GM23338 (cell line): ENCODE data around the gene MUC13. TPM values are rescaled to one million over a fixed set of nuclear protein-coding genes. Genes with fewer than 3 reads are reported as not detected.

Experiments
- ATAC-seq: fragments of 200-7000 bp; cut with Tn5 transposase; 3 replicates; pipeline ENCODE4 v1.9.1; 2020
- DNase-seq: peaks from one replicate; pipeline ENCODE4 v3.0.0-alpha.2; 2015; ENCODE audit warnings: low spot score
- H2AFZ ChIP-seq: fragments of 200-600 bp; sonication (generic); 2 replicates; pipeline ENCODE4 v1.8.0; 2016; ENCODE audit warnings: antibody characterized with exemption, mild to moderate bottlenecking, moderate library complexity
- H3F3A ChIP-seq: fragments of 200-600 bp; sonication (generic); replicated peaks from 2 replicates; pipeline ENCODE4 v1.8.0; 2017; ENCODE audit warnings: antibody characterized with exemption, mixed run types, low read depth
- H3K27ac ChIP-seq: fragments of 200-600 bp; sonication (generic); 2 replicates; pipeline ENCODE4 v1.6.1; 2016; ENCODE audit warnings: low read depth
- H3K27me3 ChIP-seq: fragments of 200-600 bp; sonication (generic); 2 replicates; pipeline ENCODE4 v1.8.0; 2016; ENCODE audit warnings: mild to moderate bottlenecking, mixed run types, moderate library complexity; ENCODE audit not compliant: insufficient read depth
- H3K36me3 ChIP-seq: fragments of 200-600 bp; sonication (generic); 2 replicates; pipeline ENCODE4 v1.8.0; 2016; ENCODE audit warnings: mild to moderate bottlenecking; ENCODE audit not compliant: insufficient read depth
- H3K4me1 ChIP-seq: fragments of 200-600 bp; sonication (generic); 2 replicates; pipeline ENCODE4 v1.8.0; 2016; ENCODE audit warnings: mild to moderate bottlenecking, moderate library complexity; ENCODE audit not compliant: insufficient read depth
- H3K4me2 ChIP-seq: fragments of 200-600 bp; sonication (generic); 2 replicates; pipeline ENCODE4 v1.7.1; 2017; ENCODE audit warnings: mixed run types
- H3K4me3 ChIP-seq: fragments of 200-600 bp; sonication (generic); 2 replicates; pipeline ENCODE4 v1.6.1; 2016; ENCODE audit warnings: mixed run types
- H3K79me2 ChIP-seq: fragments of 200-600 bp; sonication (generic); replicated peaks from 2 replicates; pipeline ENCODE4 v1.8.0; 2017; ENCODE audit warnings: mild to moderate bottlenecking; ENCODE audit not compliant: insufficient read depth
- H3K9me2 ChIP-seq: fragments of 200-600 bp; sonication (generic); 2 replicates; pipeline ENCODE4 v1.8.0; 2017; ENCODE audit not compliant: insufficient read depth
- H4K20me1 ChIP-seq: fragments of 200-600 bp; sonication (generic); replicated peaks from 2 replicates; pipeline ENCODE4 v1.8.0; 2017; ENCODE audit warnings: mild to moderate bottlenecking; ENCODE audit not compliant: insufficient read depth
- H3K27ac Mint-ChIP-seq: 2 replicates; pipeline ENCODE4 v1.8.0; 2020; ENCODE audit warnings: inconsistent platforms, mild to moderate bottlenecking, moderate library complexity, mixed read lengths
- H3K27me3 Mint-ChIP-seq: 3 replicates; pipeline ENCODE4 v1.8.0; 2022; ENCODE audit warnings: low read depth, mild to moderate bottlenecking, moderate library complexity, mixed read lengths, inconsistent platforms; ENCODE audit not compliant: insufficient read depth, poor library complexity
- H3K36me3 Mint-ChIP-seq: 3 replicates; pipeline ENCODE4 v1.8.0; 2021; ENCODE audit warnings: low read depth, mild to moderate bottlenecking, inconsistent platforms, moderate library complexity, mixed read lengths
- H3K4me1 Mint-ChIP-seq: 3 replicates; pipeline ENCODE4 v1.8.0; 2020; ENCODE audit warnings: mild to moderate bottlenecking, inconsistent platforms, mixed read lengths
- H3K4me3 Mint-ChIP-seq: 3 replicates; pipeline ENCODE4 v1.8.0; 2021; ENCODE audit warnings: moderate library complexity, mild to moderate bottlenecking, inconsistent platforms, mixed read lengths
- H3K9me3 Mint-ChIP-seq: 3 replicates; pipeline ENCODE4 v1.8.0; 2020; ENCODE audit warnings: moderate library complexity, mild to moderate bottlenecking, inconsistent platforms, mixed read lengths
- CREB1 ChIP-seq: fragments of 250-450 bp; sonication (Bioruptor Pico); IDR thresholded peaks from 2 replicates; pipeline ENCODE4 v1.5.0; 2020; ENCODE audit warnings: low read depth, mild to moderate bottlenecking, moderate library complexity
- CTCF ChIP-seq, 2 experiments: fragments of 200-600 bp in 1 of 2; sonication (generic) in 1 of 2; conservative IDR thresholded peaks; 2 replicates each; pipeline versions ENCODE4 v1.5.1 to v1.6.1; 2016 to 2017; ENCODE audit warnings: antibody characterized with exemption in 2 of 2, low read depth in 2 of 2, mild to moderate bottlenecking in 2 of 2, moderate library complexity in 1 of 2
- ETS1 ChIP-seq: IDR thresholded peaks from 2 replicates; pipeline ENCODE4 v1.6.1; 2016; ENCODE audit warnings: antibody characterized with exemption
- EZH2 ChIP-seq: fragments of 200-600 bp; sonication (generic); IDR thresholded peaks from one replicate; pipeline ENCODE4 v1.8.0; 2017; ENCODE audit warnings: antibody characterized with exemption, mild to moderate bottlenecking, low read depth; ENCODE audit not compliant: unreplicated experiment
- EZH2phosphoT487 ChIP-seq: fragments of 200-600 bp; sonication (generic); IDR thresholded peaks from one replicate; pipeline ENCODE4 v1.8.1; 2018; ENCODE audit warnings: antibody characterized with exemption; ENCODE audit not compliant: unreplicated experiment
- JUNB ChIP-seq: IDR thresholded peaks from one replicate; pipeline ENCODE4 v1.6.1; 2016; ENCODE audit warnings: antibody characterized with exemption; ENCODE audit not compliant: unreplicated experiment
- NANOG ChIP-seq: IDR thresholded peaks from 2 replicates; pipeline ENCODE4 v1.6.1; 2016; ENCODE audit warnings: antibody characterized with exemption, borderline replicate concordance
- POLR2AphosphoS5 ChIP-seq: IDR thresholded peaks from 2 replicates; pipeline ENCODE4 v1.6.1; 2016; ENCODE audit warnings: antibody characterized with exemption, low read depth
- REST ChIP-seq: IDR thresholded peaks from one replicate; pipeline ENCODE4 v1.6.1; 2018; ENCODE audit warnings: antibody characterized with exemption; ENCODE audit not compliant: unreplicated experiment
- STAT1 ChIP-seq: IDR thresholded peaks from one replicate; pipeline ENCODE4 v1.6.1; 2016; ENCODE audit warnings: antibody characterized with exemption; ENCODE audit not compliant: unreplicated experiment
- ZNF114 ChIP-seq: fragments of 250-450 bp; sonication (Bioruptor Pico); IDR thresholded peaks from 2 replicates; pipeline ENCODE4 v1.5.0; 2020; ENCODE audit warnings: mild to moderate bottlenecking, moderate library complexity
- ZNF331 ChIP-seq: fragments of 250-450 bp; sonication (Bioruptor Pico); IDR thresholded peaks from 2 replicates; pipeline ENCODE4 v1.5.0; 2020; ENCODE audit warnings: low read depth, mild to moderate bottlenecking, moderate library complexity
- ZNF462 ChIP-seq: fragments of 250-450 bp; sonication (Bioruptor Pico); IDR thresholded peaks from 2 replicates; pipeline ENCODE4 v1.5.0; 2020; ENCODE audit warnings: mild to moderate bottlenecking, moderate library complexity
- polyA plus RNA-seq: library from polyadenylated mRNA; unstranded; fragments of >200 nt; fragmentation: Nextera tagmentation; extraction: Ambion mirVana; gene quantifications from 2 replicates; pipeline ENCODE4 v1.2.1, GENCODE V29; 2016
- total RNA-seq: library from RNA; depleted of rRNA; stranded (reverse); fragments of >200 nt; shearing (Covaris generic); gene quantifications from 2 replicates; pipeline ENCODE4 v1.2.3, GENCODE V29; 2014

The MUC13 gene
- total and polyA plus RNA-seq, 2 experiments from 2014 or later, result not detected

- H3F3A ChIP-seq, result peaks cover 6% of the 10 kb centered on the region
- Mint-ChIP-seq H3K36me3 (peaks cover 10% of the 10 kb centered on the region), H3K27me3 (peaks cover 19% of the 10 kb centered on the region), H3K27ac (peak overlapping the region; percentile 10), H3K9me3 (no peaks in the 10 kb centered on the region; the same call in 2 of the 3 replicates), H3K4me3 (peak overlapping the region; percentile 14; the same call in 1 of the 3 replicates), H3K4me1 (peaks cover 58% of the 10 kb centered on the region)
- peaks cover 28% of the 10 kb centered on the region for H4K20me1 ChIP-seq
- H3K27me3 ChIP-seq, result no peaks in the 10 kb centered on the region
- peak overlapping the region; percentile 71; the same call in 1 of the 2 replicates for H3K4me3 ChIP-seq
- no peak for DNase-seq
- peak overlapping the region; percentile 88 for H3K4me2 ChIP-seq
- no peaks in the 10 kb centered on the region for H3K9me2 ChIP-seq
- no peak for TF ChIP-seq CTCF (conservative IDR thresholded peaks at IDR 0.05; ENCODE audit: low read depth in 2 of 2)
- TF ChIP-seq ZNF462, result no peak
- no peak for TF ChIP-seq REST
- TF ChIP-seq STAT1, result no peak
- TF ChIP-seq CREB1 (CRISPR knock-in tag), result no peak
- TF ChIP-seq ETS1, result no peak
- no peak for TF ChIP-seq JUNB
- TF ChIP-seq NANOG, result no peak
- TF ChIP-seq POLR2AphosphoS5, result no peak
- no peak for TF ChIP-seq EZH2phosphoT487
- no peak for TF ChIP-seq ZNF331 (CRISPR knock-in tag)
- no peak for TF ChIP-seq EZH2
- no peak for TF ChIP-seq ZNF114 (CRISPR knock-in tag)
- peak overlapping the region; percentile 95 for H3K27ac ChIP-seq
- no peak overlapping the region for H2AFZ ChIP-seq
- peaks cover 89% of the 10 kb centered on the region for H3K79me2 ChIP-seq
- H3K4me1 ChIP-seq, result peaks cover 63% of the 10 kb centered on the region
- ATAC-seq, result no peak
- no peaks in the 10 kb centered on the region for H3K36me3 ChIP-seq
Observed at GRCh38 chr3:124881976-124882697, 52.4 kb downstream of the MUC13 start.
